ENCODE results near the gene FCER2. TPM values are rescaled to one million over a fixed set of nuclear protein-coding genes. Genes with fewer than 3 reads are reported as not detected.

Gene FCER2
- total and polyA plus RNA-seq, 2 of the 4 experiments (the other 2 are of a cell fraction) = not detected

- intact Hi-C loops (cut with micrococcal nuclease) = no loop called here
- H3K18ac ChIP-seq (ENCODE audit: low read depth, low read length) = no peak overlapping the region
- no peak overlapping the region for H3K27ac ChIP-seq (ENCODE audit: insufficient read depth, low read length)
- H3K9me1 ChIP-seq (ENCODE audit: insufficient read depth, low read length) = peaks cover 12% of the 10 kb centered on the region
- no peaks in the 10 kb centered on the region for H3K4me1 ChIP-seq (ENCODE audit: control insufficient read depth, insufficient read depth, low read length)
- H4K91ac ChIP-seq (ENCODE audit: insufficient read depth, low read depth, low read length) = no peak overlapping the region
- H2BK20ac ChIP-seq (ENCODE audit: low read depth, low read length) = no peak overlapping the region
- 83% methylated on average over 2 of the region's 11 CpGs; no CpG with 5 or more reads in 1 of the 2 experiments for WGBS, 2 experiments (ENCODE audit: extremely low coverage in 2 of 2, insufficient read length in 1 of 2)
- peaks cover 11% of the 10 kb centered on the region; the same call in 1 of the 2 replicates for H3K27me3 ChIP-seq (ENCODE audit: control insufficient read depth, insufficient read depth, low read length)
- CTCF ChIA-PET = no interaction called here
- no peak overlapping the region for H2BK15ac ChIP-seq (ENCODE audit: low read depth, low read length)
- H3K79me1 ChIP-seq (ENCODE audit: low read depth in 1 of 2, low read length in 2 of 2) = no peaks in the 10 kb centered on the region
- H2BK120ac ChIP-seq (ENCODE audit: low read depth, low read length) = no peak overlapping the region
- no peak overlapping the region for H3K4me3 ChIP-seq (ENCODE audit: insufficient read depth, low read depth, low read length)
- dilution Hi-C loops (cut with HindIII; ENCODE audit: low sequenced_read_pairs, unreplicated experiment) = no loop called here
- no peak overlapping the region for H2AFZ ChIP-seq (replicated peaks; ENCODE audit: low read length, poor library complexity)
- no peaks in the 10 kb centered on the region for H3K36me3 ChIP-seq (ENCODE audit: control insufficient read depth, insufficient read depth, low read length)
- no peak overlapping the region for H4K5ac ChIP-seq (ENCODE audit: low read depth, low read length)
- no peak overlapping the region for H3K4ac ChIP-seq (ENCODE audit: low read depth, low read length)
- no peak overlapping the region for H2AK5ac ChIP-seq (ENCODE audit: low read depth, low read length)
- no peak overlapping the region for H3K9ac ChIP-seq (ENCODE audit: low read depth, low read length)
- H3K9me3 ChIP-seq (ENCODE audit: control insufficient read depth, insufficient read depth, low read length) = no peaks in the 10 kb centered on the region
- no peak overlapping the region for H2BK5ac ChIP-seq (ENCODE audit: low read depth, low read length, poor library complexity, severe bottlenecking)
- no peak overlapping the region for H3K4me2 ChIP-seq (ENCODE audit: low read depth, low read length)
- in situ Hi-C loops (cut with MboI; ENCODE audit: low sequenced_read_pairs) = no loop called here
- H2AK9ac ChIP-seq (replicated peaks; ENCODE audit: low read depth, low read length, poor library complexity) = no peak overlapping the region
- no peak for TF ChIP-seq FOS (IDR thresholded peaks at IDR 0.05; ENCODE audit: low read depth, low read length)
- ATAC-seq (ENCODE audit: low read depth) (no peak), DNase-seq (no peak)
- BruUV-seq (replicated peaks) = no TSS peak
- no peak overlapping the region for H4K8ac ChIP-seq (ENCODE audit: low read depth in 2 of 2, low read length in 2 of 2)
- H4K20me1 ChIP-seq (ENCODE audit: insufficient read depth, low read length) = peaks cover 5% of the 10 kb centered on the region; the same call in 1 of the 2 replicates
- no peak overlapping the region for H3K14ac ChIP-seq (replicated peaks; ENCODE audit: low read depth, low read length)
- POLR2A ChIA-PET (ENCODE audit: unreplicated experiment) = no interaction called here
- no peak overlapping the region for H3K23ac ChIP-seq (ENCODE audit: low read depth, low read length)
- H3K56ac ChIP-seq (ENCODE audit: extremely low read depth, insufficient read depth, low read length) = no peak overlapping the region
Observed at GRCh38 chr19:7640803-7641202, 61.1 kb downstream of the FCER2 start.
